ENCODE measurements around the gene ZNF556.

Gene ZNF556

DNA sequence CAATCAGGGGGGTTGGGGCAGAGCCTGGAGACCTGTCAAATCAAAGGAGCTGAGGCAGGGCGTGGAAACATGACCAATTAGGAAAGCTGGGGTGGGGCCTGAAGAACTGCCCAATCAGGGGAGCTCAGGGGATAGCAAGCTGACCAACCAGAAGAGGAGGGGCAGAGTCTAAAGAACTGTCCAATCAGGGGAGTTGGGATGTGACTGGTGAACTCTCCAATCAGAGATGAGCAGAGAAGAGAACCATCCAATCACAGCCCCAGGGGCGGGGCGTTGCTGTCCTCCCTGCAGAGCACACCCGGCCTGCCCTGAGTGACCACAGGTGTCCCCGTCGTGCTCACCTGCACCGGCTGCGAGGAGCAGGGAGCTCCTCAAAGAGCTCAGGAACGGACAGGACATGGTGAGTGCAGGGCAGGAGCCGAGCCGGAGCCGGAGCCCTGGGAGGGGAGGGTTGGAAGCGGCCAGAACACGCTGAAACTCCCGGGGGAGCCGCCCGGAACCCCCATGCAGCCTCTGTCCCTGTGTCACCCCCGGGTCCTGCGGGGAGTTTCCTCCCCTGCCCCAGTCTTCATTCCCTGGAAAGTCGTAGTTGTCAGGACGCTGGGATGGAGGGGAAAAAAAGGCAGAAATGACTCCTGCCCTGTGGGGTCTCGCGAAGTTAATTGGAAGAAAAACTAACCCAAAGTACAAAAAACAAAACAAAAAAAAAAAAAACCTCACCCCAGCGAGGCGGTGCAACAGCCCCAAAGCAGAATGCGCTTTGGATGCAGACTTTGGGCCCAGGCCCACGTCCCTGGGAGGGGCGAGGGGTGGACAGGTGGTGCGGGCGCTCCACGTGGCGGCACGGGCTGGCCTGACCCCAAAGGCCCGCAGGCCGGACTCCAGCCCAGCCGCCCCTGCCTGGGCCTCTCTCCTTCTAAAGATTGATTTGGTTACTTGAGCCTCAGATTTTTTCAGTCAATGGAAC, at the start of gene ZNF556:
Gene ZNF556 (plus strand): TSS at position 311 of the 967 bp plus-strand sequence. CDS start 87 bp downstream, at position 398.
- Mint-ChIP-seq H3K36me3 (ENCODE audit: low read depth) (peaks cover 2% of the 10 kb centered on the region), H3K4me3 (no peak within 1 kb of the TSS), H3K9me3 (peaks cover 49% of the 10 kb centered on the region), H3K27ac (no peak within 1 kb of the TSS), H3K27me3 (ENCODE audit: low read depth) (no peaks in the 10 kb centered on the region), H3K4me1 (ENCODE audit: low read depth) (no peaks in the 10 kb centered on the region)

DNA sequence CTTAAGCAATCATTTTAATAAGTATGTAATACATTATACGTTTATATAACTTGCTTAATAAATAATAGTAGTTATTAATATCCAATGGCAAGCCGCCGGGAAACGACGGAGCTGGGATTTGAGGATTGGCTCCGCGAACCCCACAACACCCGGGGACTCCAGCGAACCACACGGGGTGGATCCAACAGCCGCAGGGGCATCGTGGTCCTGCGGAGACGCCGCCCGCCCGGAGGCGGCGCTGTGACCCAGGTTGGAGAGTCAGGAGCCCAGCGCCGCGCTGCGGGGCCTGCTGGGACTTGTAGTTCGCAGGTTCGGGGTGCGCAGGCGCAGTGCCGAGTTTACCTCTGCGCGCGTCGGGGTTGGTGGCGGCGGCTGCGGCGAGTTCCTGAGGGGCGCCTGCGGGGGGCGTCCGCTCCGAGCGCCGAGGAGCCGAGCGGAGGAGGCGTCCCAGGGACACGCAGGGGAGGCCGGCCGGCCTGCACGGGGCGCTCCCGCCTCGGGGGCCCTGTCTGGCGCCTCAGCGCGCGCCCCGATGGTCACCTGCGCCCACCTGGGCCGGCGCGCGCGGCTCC, 47.5 kb upstream of the ZNF556 start, which contains the start of gene ZNF554:
Gene ZNF554 (plus strand): TSS at position 329 of the 572 bp plus-strand sequence. CDS start 204 bp downstream, at position 533.
- H3K9me3 Mint-ChIP-seq = no peaks in the 10 kb centered on the region
- H3K27ac Mint-ChIP-seq = no peak within 1 kb of the TSS
- peaks cover 5% of the 10 kb centered on the region for H3K36me3 Mint-ChIP-seq (ENCODE audit: low read depth)
- no peaks in the 10 kb centered on the region for H3K27me3 Mint-ChIP-seq (ENCODE audit: low read depth)
- peaks cover 2% of the 10 kb centered on the region for H3K4me1 Mint-ChIP-seq (ENCODE audit: low read depth)
- H3K4me3 Mint-ChIP-seq = peak within 1 kb of the TSS; percentile 76

DNA sequence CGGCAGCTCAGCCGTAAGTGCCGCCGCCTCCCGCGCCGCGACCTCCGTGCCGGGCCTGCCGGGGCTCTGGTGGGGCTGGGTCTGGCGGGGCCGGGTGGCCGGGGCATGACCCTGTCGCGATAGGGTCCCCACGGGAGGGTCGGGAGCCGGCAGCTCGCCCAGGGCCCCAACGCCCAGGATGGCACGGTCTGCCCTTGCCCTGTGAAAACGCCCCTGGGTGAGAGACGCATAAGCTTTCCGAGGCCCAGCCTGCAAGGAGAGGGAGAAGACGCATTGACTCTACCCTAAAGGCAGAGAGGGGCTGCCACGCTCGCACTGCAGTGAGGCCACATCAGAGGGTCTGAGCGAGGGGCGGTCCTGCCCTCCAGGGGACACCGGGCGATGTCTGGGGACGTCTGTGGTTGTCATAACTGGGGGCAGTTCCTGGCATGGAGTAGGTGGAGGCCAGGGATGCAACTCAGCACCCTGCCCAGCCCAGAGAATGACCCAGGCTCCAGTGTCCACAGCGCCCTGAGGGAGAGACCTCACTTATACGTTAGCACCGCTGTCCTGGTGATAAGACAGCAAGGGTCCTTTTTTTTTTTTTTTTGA, 46.9 kb upstream of the ZNF556 start:
- Mint-ChIP-seq H3K27ac (no peak overlapping the region), H3K4me1 (ENCODE audit: low read depth) (peaks cover 2% of the 10 kb centered on the region), H3K27me3 (ENCODE audit: low read depth) (no peaks in the 10 kb centered on the region), H3K4me3 (peak overlapping the region; percentile 76), H3K9me3 (no peaks in the 10 kb centered on the region), H3K36me3 (ENCODE audit: low read depth) (peaks cover 6% of the 10 kb centered on the region)

DNA sequence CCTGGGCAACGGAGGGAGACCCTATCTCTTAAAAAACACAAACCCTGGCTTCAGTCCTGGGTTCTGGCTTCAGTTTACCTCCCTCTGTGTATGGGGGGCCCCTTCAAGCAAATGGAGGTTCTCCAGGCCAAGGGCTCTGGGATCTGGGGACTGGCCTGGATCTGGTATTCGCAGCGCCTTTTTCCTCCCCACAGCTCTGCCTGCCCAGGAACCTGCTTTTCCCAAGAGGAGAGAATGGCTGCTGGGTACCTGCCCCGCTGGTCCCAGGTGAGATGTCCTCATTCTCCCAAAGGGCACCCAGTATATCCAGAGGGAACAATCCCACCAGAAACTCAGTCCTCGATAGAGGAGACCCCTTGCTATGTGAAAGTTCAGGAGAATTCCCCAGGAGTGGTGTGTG, 44.3 kb upstream of the ZNF556 start:
- no peak overlapping the region for H3K4me3 Mint-ChIP-seq
- H3K27ac Mint-ChIP-seq = no peak overlapping the region
- H3K4me1 Mint-ChIP-seq (ENCODE audit: low read depth) = peaks cover 2% of the 10 kb centered on the region
- H3K27me3 Mint-ChIP-seq (ENCODE audit: low read depth) = no peaks in the 10 kb centered on the region
- H3K36me3 Mint-ChIP-seq (ENCODE audit: low read depth) = peaks cover 17% of the 10 kb centered on the region
- H3K9me3 Mint-ChIP-seq = peaks cover 11% of the 10 kb centered on the region

DNA sequence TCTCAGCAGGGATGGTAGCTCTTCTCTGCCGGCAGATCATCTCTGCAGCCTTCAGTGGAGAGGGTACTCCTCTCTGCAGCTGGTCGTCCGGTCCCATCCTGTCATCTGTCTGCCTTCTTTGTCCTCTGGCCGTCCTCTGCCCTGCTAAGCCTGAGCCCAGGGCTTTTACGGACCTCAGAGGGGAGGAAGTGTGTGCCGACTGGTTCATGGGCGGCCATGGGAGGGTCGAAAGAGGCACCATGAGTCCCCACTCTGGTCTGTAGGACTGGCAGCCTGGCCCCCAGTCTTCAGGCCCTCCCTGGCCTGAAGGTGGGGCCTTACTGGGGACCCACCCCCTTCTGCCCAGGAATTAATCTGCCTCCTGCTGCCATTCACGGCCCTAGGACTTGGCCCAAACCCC, 43.5 kb upstream of the ZNF556 start:
- H3K27me3 Mint-ChIP-seq (ENCODE audit: low read depth) = no peaks in the 10 kb centered on the region
- H3K36me3 Mint-ChIP-seq (ENCODE audit: low read depth) = peaks cover 22% of the 10 kb centered on the region
- H3K27ac Mint-ChIP-seq = no peak overlapping the region
- H3K9me3 Mint-ChIP-seq = peaks cover 19% of the 10 kb centered on the region
- H3K4me3 Mint-ChIP-seq = no peak overlapping the region
- H3K4me1 Mint-ChIP-seq (ENCODE audit: low read depth) = peaks cover 2% of the 10 kb centered on the region

DNA sequence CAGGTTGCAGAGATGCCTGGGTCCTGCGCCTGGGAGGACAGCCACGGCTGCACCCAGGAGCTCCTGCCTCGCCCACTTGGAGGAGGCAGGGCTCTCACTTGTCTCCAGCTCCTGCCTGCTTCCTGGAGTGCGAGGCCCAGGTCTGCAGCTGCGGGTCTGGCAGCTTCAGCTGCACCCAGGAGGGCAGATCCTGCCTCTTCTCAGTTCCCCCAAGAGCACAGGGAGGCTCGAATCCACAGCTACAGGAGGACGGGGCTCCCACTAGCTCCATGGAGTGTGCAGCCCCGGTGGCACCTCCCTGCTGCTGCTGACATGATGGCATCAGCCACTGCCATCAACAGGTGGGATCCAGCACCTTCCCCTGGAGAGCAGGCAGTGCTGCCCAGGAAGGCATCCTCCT, 43.0 kb upstream of the ZNF556 start:
- Mint-ChIP-seq H3K4me1 (ENCODE audit: low read depth) (peaks cover 2% of the 10 kb centered on the region), H3K4me3 (no peak overlapping the region), H3K27ac (no peak overlapping the region), H3K9me3 (peaks cover 24% of the 10 kb centered on the region), H3K36me3 (ENCODE audit: low read depth) (peaks cover 24% of the 10 kb centered on the region), H3K27me3 (ENCODE audit: low read depth) (no peaks in the 10 kb centered on the region)

DNA sequence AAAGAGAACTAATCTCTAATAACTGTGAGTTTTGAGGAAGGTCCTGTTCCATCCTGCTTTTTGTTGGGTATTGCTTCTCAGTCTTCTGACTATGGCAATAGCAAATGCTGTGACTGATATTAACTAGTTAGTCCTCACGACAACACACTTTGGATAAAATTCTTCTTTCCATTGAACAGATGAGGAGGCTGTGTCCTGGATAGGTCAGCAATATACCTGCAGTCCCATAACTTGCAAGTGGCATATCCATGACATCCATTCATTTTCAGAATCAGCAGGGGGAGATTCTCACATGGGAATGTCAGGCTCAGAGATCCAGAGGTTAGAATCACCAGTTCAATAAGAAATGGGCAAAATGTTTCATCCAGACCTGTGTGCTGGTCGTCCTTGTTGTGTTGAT, 40.1 kb upstream of the ZNF556 start:
- no peak overlapping the region for H3K4me3 Mint-ChIP-seq

DNA sequence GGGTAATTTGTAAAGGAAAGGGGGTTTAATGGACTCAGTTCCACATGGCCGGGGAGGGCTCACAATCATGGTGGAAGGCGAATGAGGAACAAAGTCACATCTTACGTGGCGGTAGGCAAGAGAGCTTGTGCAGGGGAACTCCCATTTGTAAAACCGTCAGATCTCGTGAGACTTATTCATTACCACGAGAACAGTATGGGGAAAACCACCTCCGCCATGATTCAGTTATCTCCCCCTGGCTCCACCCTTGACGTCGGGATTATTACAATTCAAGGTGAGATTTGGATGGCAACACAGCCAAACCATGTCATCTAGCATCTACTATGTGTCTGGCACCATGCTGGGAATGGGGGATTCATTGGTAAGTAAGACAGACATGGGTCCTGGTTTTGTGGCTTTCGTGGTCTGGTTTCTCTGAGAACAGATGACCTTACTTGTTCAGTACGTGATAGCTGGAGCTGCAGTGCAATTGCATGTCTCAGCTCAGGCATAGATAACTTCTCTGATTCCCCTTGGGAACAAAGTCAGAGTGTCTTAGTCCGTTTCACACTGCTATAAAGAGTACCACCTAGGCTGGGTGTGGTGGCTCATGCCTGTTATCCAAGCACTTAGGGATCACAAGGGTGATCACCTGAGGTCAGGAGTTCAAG, 39.2 kb upstream of the ZNF556 start:
- Mint-ChIP-seq H3K36me3 (ENCODE audit: low read depth) (peaks cover 29% of the 10 kb centered on the region), H3K4me1 (ENCODE audit: low read depth) (no peaks in the 10 kb centered on the region), H3K4me3 (no peak overlapping the region), H3K27ac (no peak overlapping the region), H3K27me3 (ENCODE audit: low read depth) (no peaks in the 10 kb centered on the region), H3K9me3 (peaks cover 46% of the 10 kb centered on the region)

More for the DNA sequence above, 40.1 kb upstream of the ZNF556 start:
- Mint-ChIP-seq H3K27me3 (ENCODE audit: low read depth) (no peaks in the 10 kb centered on the region), H3K27ac (no peak overlapping the region), H3K4me1 (ENCODE audit: low read depth) (no peaks in the 10 kb centered on the region), H3K9me3 (peaks cover 37% of the 10 kb centered on the region), H3K36me3 (ENCODE audit: low read depth) (peaks cover 24% of the 10 kb centered on the region)

DNA sequence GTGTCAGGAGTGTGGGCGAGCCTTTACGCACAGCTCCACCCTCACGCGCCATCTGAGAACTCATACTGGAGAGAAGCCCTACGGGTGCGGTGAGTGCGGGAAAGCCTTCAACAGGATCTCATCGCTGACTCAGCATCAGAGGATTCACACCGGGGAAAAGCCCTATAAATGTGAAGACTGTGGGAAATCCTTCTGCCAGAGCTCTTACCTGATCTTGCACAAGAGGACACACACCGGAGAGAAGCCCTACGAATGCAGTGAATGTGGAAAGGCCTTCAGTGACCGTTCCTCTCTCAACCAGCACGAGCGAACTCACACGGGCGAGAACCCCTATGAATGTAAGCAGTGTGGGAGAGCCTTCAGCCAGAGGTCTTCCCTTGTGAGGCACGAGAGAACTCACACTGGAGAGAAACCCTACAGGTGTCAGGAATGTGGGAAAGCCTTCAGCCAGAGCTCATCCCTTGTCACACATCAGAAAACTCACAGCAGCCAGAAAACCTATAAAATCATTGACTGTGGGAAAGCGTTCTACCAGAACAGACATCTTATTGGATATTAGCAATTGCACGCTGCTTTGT, 32.8 kb upstream of the ZNF556 start:
- no peak overlapping the region for H3K4me3 Mint-ChIP-seq
- H3K36me3 Mint-ChIP-seq (ENCODE audit: low read depth) = peaks cover 31% of the 10 kb centered on the region
- H3K4me1 Mint-ChIP-seq (ENCODE audit: low read depth) = no peaks in the 10 kb centered on the region
- peaks cover 57% of the 10 kb centered on the region for H3K9me3 Mint-ChIP-seq
- H3K27me3 Mint-ChIP-seq (ENCODE audit: low read depth) = no peaks in the 10 kb centered on the region
- H3K27ac Mint-ChIP-seq = no peak overlapping the region

DNA sequence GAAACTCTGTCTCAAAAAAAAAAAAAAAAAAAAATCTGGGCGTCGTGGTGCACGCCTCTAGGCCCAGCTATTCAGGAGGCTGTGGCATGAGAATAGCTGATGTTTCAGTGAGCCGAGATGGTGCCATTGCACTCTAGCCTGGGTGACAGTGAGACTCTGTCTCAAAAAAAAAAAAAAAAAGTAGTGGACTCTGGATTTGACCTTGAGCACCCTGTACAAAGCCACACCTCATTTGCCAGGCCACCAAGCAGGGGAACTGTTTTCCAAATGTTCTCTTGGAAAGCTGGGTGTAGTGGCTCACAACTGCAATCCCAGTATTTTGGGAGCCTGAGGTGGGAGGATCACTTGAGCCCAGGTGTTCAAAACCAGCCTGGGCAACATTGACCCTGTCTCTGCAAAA, 29.7 kb upstream of the ZNF556 start:
- Mint-ChIP-seq H3K4me3 (no peak overlapping the region), H3K9me3 (peaks cover 44% of the 10 kb centered on the region), H3K36me3 (ENCODE audit: low read depth) (peaks cover 33% of the 10 kb centered on the region), H3K27ac (no peak overlapping the region), H3K27me3 (ENCODE audit: low read depth) (peaks cover 4% of the 10 kb centered on the region), H3K4me1 (ENCODE audit: low read depth) (no peaks in the 10 kb centered on the region)

DNA sequence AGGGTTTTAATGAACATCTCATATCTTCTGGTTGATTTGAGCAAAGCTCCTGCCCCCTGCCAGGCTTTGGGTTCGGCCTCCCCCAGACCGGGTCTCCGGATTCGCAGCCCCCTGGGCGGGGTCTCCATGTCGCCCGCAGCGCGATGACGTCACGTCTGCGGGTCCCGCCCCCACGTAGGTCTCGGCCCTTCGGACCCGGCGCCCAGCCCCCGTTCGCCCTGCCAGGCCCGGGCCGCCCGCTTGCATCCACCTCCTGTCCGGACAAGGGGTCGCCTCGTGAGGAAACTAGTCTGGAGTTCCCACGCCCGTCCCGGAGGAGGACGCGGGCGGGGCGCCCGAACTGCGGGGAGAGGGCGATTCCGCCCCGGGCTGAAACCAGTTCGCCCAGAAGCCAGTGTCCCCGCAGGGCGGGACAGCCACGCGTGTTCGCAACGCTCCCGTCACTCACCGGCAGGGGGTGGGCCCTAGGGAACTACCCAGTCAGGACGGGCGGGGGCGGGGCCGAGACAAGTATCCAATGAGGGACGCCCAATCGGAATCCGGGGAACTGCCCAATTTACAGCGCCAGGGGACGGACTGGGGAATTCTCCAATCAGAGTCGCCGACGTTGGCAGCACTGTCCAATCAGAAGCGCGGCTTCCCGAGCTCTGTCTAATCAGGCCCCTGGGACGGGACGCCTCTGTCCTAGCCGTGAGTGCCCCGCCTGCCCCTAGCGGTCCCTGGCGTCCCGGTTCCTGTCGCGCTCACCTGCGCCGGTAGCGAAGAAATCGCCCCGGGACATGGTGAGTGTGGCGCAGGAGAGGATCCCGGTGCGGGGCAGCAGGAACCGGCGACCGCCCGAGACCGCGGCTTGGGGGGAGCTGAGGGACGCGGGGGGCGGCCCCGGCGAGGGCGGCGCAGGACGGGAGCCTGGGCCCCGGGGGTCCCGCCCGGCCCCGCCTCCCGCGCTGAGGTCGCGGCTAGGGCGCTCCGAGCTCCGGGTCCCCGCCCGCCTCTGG, 26.0 kb upstream of the ZNF556 start, which contains the start of gene ZNF555:
Gene ZNF555 (plus strand): TSS at position 682 of the 998 bp plus-strand sequence. CDS start 98 bp downstream, at position 780.
- peak within 1 kb of the TSS; percentile 15 for H3K27ac Mint-ChIP-seq
- peak within 1 kb of the TSS; percentile 76 for H3K4me3 Mint-ChIP-seq
- H3K36me3 Mint-ChIP-seq (ENCODE audit: low read depth) = peaks cover 12% of the 10 kb centered on the region
- H3K9me3 Mint-ChIP-seq = peaks cover 37% of the 10 kb centered on the region
- H3K4me1 Mint-ChIP-seq (ENCODE audit: low read depth) = no peaks in the 10 kb centered on the region
- H3K27me3 Mint-ChIP-seq (ENCODE audit: low read depth) = peaks cover 15% of the 10 kb centered on the region

DNA sequence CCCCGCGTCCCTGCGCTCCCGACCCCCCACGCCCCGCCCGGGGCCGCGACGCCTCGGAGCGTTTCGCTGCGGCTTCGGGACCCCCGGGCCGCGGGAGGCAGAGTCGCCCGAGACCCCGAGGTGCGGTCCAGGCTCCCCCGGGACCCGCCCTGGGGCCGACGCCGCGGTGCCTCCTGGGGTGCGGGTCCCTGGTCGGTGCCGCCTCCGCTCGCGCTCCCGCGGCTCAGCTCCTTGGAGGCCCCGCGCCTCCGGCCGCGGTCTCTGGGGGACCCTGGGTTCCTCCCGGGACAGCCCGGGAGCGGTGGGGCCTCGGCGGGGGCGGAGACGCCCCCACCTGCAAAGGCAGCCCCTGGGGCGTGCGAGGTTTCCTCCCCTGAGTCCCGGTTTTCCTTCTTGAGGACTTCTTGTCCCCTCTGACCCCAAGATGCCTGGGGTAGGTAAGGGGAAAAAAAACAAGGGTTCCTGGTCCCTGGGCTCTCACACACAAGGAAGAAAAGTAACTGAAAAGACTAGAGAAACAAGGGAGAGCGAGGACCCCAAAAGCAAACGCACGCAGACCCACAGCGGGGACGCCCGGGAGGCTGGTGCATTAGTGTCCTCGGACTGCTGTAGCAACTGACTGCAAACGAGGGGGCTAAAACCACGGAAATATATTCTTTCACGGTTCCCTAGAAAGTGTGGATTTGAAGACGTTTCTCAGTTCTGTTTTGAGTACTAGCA, 25.1 kb upstream of the ZNF556 start:
- Mint-ChIP-seq H3K27ac (no peak overlapping the region), H3K36me3 (ENCODE audit: low read depth) (peaks cover 7% of the 10 kb centered on the region), H3K27me3 (ENCODE audit: low read depth) (peaks cover 15% of the 10 kb centered on the region), H3K9me3 (peaks cover 34% of the 10 kb centered on the region), H3K4me1 (ENCODE audit: low read depth) (no peaks in the 10 kb centered on the region), H3K4me3 (peak overlapping the region; percentile 17)

Measured in T-helper 1 cell treated with Interleukin-12 subunit alpha and Interleukin-12 subunit beta and Interleukin-4 antibody, amounts not matched to agents 30 μg/mL and 1 μg/mL, for 36 hours (primary cell).